GM21390 (cell line): ENCODE results near the gene PRMT9.
A peak's percentile ranks its signal among the peaks of the same experiment; 100 is the strongest.

Experiments
- ATAC-seq: cut with Tn5 transposase; IDR thresholded peaks from one replicate; pipeline ENCODE4 v1.9.1; 2021; ENCODE audit not compliant: unreplicated experiment

Gene PRMT9

GRCh38 chr4:147683717-147684700 lies at the start of gene PRMT9:
PRMT9 (minus strand) TSS chr4:147684163; CDS start chr4:147683987, 176 bp downstream.
- peak; percentile 99 for ATAC-seq

- ATAC-seq: peak; percentile 25
Observed at GRCh38 chr4:147732518-147733235, 48.7 kb upstream of the PRMT9 start.

- peak; percentile 62 for ATAC-seq
Observed at GRCh38 chr4:147731580-147732517, 47.9 kb upstream of the PRMT9 start, which contains the start of gene ARHGAP10. ARHGAP10 (plus strand) TSS chr4:147732088; CDS start chr4:147732302, 214 bp downstream.

GRCh38 chr4:147730333-147730732 lies 46.4 kb upstream of the PRMT9 start:
- no peak for ATAC-seq

GRCh38 chr4:147727476-147728028 lies 43.6 kb upstream of the PRMT9 start:
- no peak for ATAC-seq

- no peak for ATAC-seq
Observed at GRCh38 chr4:147725673-147726072, 41.7 kb upstream of the PRMT9 start.

- ATAC-seq: no peak
Observed at GRCh38 chr4:147724468-147725201, 40.7 kb upstream of the PRMT9 start.

- no peak for ATAC-seq
Observed at GRCh38 chr4:147723326-147723725, 39.4 kb upstream of the PRMT9 start.

- peak; percentile 83 for ATAC-seq
Observed at GRCh38 chr4:147717878-147718277, 33.9 kb upstream of the PRMT9 start.

- ATAC-seq: no peak
Observed at GRCh38 chr4:147714575-147715401, 30.8 kb upstream of the PRMT9 start.

- no peak for ATAC-seq
Observed at GRCh38 chr4:147709999-147710398, 26.0 kb upstream of the PRMT9 start.

- peak; percentile 60 for ATAC-seq
Observed at GRCh38 chr4:147707892-147708672, 24.1 kb upstream of the PRMT9 start.

- no peak for ATAC-seq
Observed at GRCh38 chr4:147704846-147705245, 20.9 kb upstream of the PRMT9 start.

GRCh38 chr4:147696866-147697265 lies 12.9 kb upstream of the PRMT9 start:
- no peak for ATAC-seq

- ATAC-seq: no peak
Observed at GRCh38 chr4:147693218-147693617, 9.3 kb upstream of the PRMT9 start.

GRCh38 chr4:147691820-147692219 lies 7.9 kb upstream of the PRMT9 start:
- no peak for ATAC-seq

- ATAC-seq: no peak
Observed at GRCh38 chr4:147689067-147689466, 5.1 kb upstream of the PRMT9 start.

- no peak for ATAC-seq
Observed at GRCh38 chr4:147683188-147683591, 773 bp downstream of the PRMT9 start.
